ENCODE results near the gene SOWAHA.

The SOWAHA gene

GRCh38 chr5:132779961-132780360, 33.1 kb upstream of the SOWAHA start:
- no peaks in the 10 kb centered on the region for H4K20me1 ChIP-seq (ENCODE audit: low read depth, low read length)
- no peak overlapping the region for H3K9ac ChIP-seq (ENCODE audit: low read length)
- no peak overlapping the region for H3K4me2 ChIP-seq (ENCODE audit: low read depth, low read length, poor library complexity, severe bottlenecking)
- no peak overlapping the region for H3K27ac ChIP-seq (ENCODE audit: low read depth, low read length)
- no peaks in the 10 kb centered on the region for H3K9me2 ChIP-seq (replicated peaks; ENCODE audit: insufficient read depth, low read length)
- no peaks in the 10 kb centered on the region for H3K9me3 ChIP-seq (ENCODE audit: insufficient read depth, low read length)
- H2AFZ ChIP-seq (ENCODE audit: low read depth, low read length, severe bottlenecking), result no peak overlapping the region
- H3K36me3 ChIP-seq (ENCODE audit: low read length), result no peaks in the 10 kb centered on the region
- TF ChIP-seq EZH2phosphoT487 (conservative IDR thresholded peaks at IDR 0.05; ENCODE audit: low read length) (no peak), CTCF (IDR thresholded peaks at IDR 0.05; ENCODE audit: insufficient read depth, low read length, poor library complexity, severe bottlenecking) (no peak)
- H3K27me3 ChIP-seq (ENCODE audit: low read length), result no peaks in the 10 kb centered on the region
- H3K79me2 ChIP-seq (ENCODE audit: insufficient read depth, low read length), result no peaks in the 10 kb centered on the region
- no peaks in the 10 kb centered on the region for H3F3A ChIP-seq (ENCODE audit: insufficient read depth)
- H3K4me3 ChIP-seq (ENCODE audit: insufficient read depth, low read length, poor library complexity, severe bottlenecking), result no peak overlapping the region

- Histone ChIP-seq H3K4me2 (ENCODE audit: low read depth, low read length, poor library complexity, severe bottlenecking) (no peak overlapping the region), H3K27me3 (ENCODE audit: low read length) (no peaks in the 10 kb centered on the region), H3K9me2 (replicated peaks; ENCODE audit: insufficient read depth, low read length) (no peaks in the 10 kb centered on the region), H2AFZ (ENCODE audit: low read depth, low read length, severe bottlenecking) (no peak overlapping the region), H3K9me3 (ENCODE audit: insufficient read depth, low read length) (no peaks in the 10 kb centered on the region), H3K36me3 (ENCODE audit: low read length) (no peaks in the 10 kb centered on the region), H3K79me2 (ENCODE audit: insufficient read depth, low read length) (no peaks in the 10 kb centered on the region), H3K9ac (ENCODE audit: low read length) (no peak overlapping the region), H4K20me1 (ENCODE audit: low read depth, low read length) (no peaks in the 10 kb centered on the region), H3K4me3 (ENCODE audit: insufficient read depth, low read length, poor library complexity, severe bottlenecking) (no peak overlapping the region), H3F3A (ENCODE audit: insufficient read depth) (no peaks in the 10 kb centered on the region), H3K27ac (ENCODE audit: low read depth, low read length) (no peak overlapping the region)
- TF ChIP-seq CTCF (IDR thresholded peaks at IDR 0.05; ENCODE audit: insufficient read depth, low read length, poor library complexity, severe bottlenecking) (no peak), EZH2phosphoT487 (conservative IDR thresholded peaks at IDR 0.05; ENCODE audit: low read length) (no peak)
Observed at GRCh38 chr5:132780577-132780976, 32.5 kb upstream of the SOWAHA start.

- no peak overlapping the region for H3K4me3 ChIP-seq (ENCODE audit: insufficient read depth, low read length, poor library complexity, severe bottlenecking)
- no peak overlapping the region for H3K27ac ChIP-seq (ENCODE audit: low read depth, low read length)
- no peaks in the 10 kb centered on the region for H3F3A ChIP-seq (ENCODE audit: insufficient read depth)
- no peaks in the 10 kb centered on the region for H3K79me2 ChIP-seq (ENCODE audit: insufficient read depth, low read length)
- TF ChIP-seq CTCF (IDR thresholded peaks at IDR 0.05; ENCODE audit: insufficient read depth, low read length, poor library complexity, severe bottlenecking) (no peak), EZH2phosphoT487 (conservative IDR thresholded peaks at IDR 0.05; ENCODE audit: low read length) (no peak)
- H4K20me1 ChIP-seq (ENCODE audit: low read depth, low read length), result no peaks in the 10 kb centered on the region
- H3K9ac ChIP-seq (ENCODE audit: low read length), result no peak overlapping the region
- no peaks in the 10 kb centered on the region for H3K9me2 ChIP-seq (replicated peaks; ENCODE audit: insufficient read depth, low read length)
- H3K36me3 ChIP-seq (ENCODE audit: low read length), result no peaks in the 10 kb centered on the region
- no peaks in the 10 kb centered on the region for H3K27me3 ChIP-seq (ENCODE audit: low read length)
- H2AFZ ChIP-seq (ENCODE audit: low read depth, low read length, severe bottlenecking), result no peak overlapping the region
- H3K9me3 ChIP-seq (ENCODE audit: insufficient read depth, low read length), result no peaks in the 10 kb centered on the region
- H3K4me2 ChIP-seq (ENCODE audit: low read depth, low read length, poor library complexity, severe bottlenecking), result no peak overlapping the region
Observed at GRCh38 chr5:132781029-132781428, 32.1 kb upstream of the SOWAHA start.
